Kidney (tissue), 22 donors: ENCODE results near the gene CREBL2. TPM values are rescaled to one million over a fixed set of nuclear protein-coding genes. Genes with fewer than 3 reads are reported as not detected.

Experiments
- DNase-seq, 5 donors: peaks; one replicate each; pipeline ENCODE4 v3.0.0-alpha.2; 2013 to 2020
- FAIRE-seq: peaks from 2 replicates; lab custom pipeline; 2012; peaks lifted over from hg19 to GRCh38; lab: Jason Lieb, UNC
- H3K27ac ChIP-seq, 2 donors: one replicate each; pipeline ENCODE4 v1.7.0; 2013; ENCODE audit warnings: low read depth in 2 of 2, low read length in 2 of 2, inconsistent platforms in 1 of 2
- H3K27me3 ChIP-seq: one replicate; pipeline ENCODE4 v1.7.1; 2013; ENCODE audit warnings: low read length, inconsistent platforms; ENCODE audit not compliant: control insufficient read depth, insufficient read depth
- H3K36me3 ChIP-seq, 3 donors: one replicate each; pipeline versions ENCODE4 v1.7.0 to v1.7.1; 2013; ENCODE audit warnings: low read length in 3 of 3, control low read depth in 1 of 3, inconsistent platforms in 1 of 3; ENCODE audit not compliant: insufficient read depth in 3 of 3, control insufficient read depth in 2 of 3
- H3K4me1 ChIP-seq, 3 donors: one replicate each; pipeline versions ENCODE4 v1.7.0 to v1.7.1; 2013; ENCODE audit warnings: low read length in 3 of 3, inconsistent platforms in 1 of 3, low read depth in 1 of 3; ENCODE audit not compliant: control insufficient read depth in 2 of 3, insufficient read depth in 2 of 3
- H3K4me3 ChIP-seq, 3 donors: one replicate each; pipeline versions ENCODE4 v1.7.0 to v1.8.1; 2013; ENCODE audit warnings: low read length in 3 of 3, control low read depth in 1 of 3, inconsistent platforms in 1 of 3
- H3K9ac ChIP-seq, 3 donors: one replicate each; pipeline versions ENCODE4 v1.7.0 to v1.7.1; 2013; ENCODE audit warnings: low read length in 3 of 3, control low read depth in 1 of 3, inconsistent platforms in 1 of 3
- H3K9me3 ChIP-seq, 3 donors: one replicate each; pipeline versions ENCODE4 v1.7.0 to v1.7.1; 2013; ENCODE audit warnings: low read length in 3 of 3, control low read depth in 1 of 3, inconsistent platforms in 1 of 3; ENCODE audit not compliant: control insufficient read depth in 2 of 3, insufficient read depth in 1 of 3
- intact Hi-C: fragments of 100-400 bp; cut with DNase I; formaldehyde crosslinking; loops from one replicate; pipeline ENCODE4 v1.11.1; 2022
- long read RNA-seq, 10 donors: library from polyadenylated mRNA in 1 of 10; unstranded in 1 of 10; transcript quantifications; one replicate each; pipeline ENCODE4 v2.0.0 and lab custom pipeline, GENCODE V29; 2021 to 2026
- polyA plus RNA-seq: library from polyadenylated mRNA; stranded (reverse); fragments of 350-450 nt; fragmentation: Illumina TruSeq; extraction: RNeasy Lipid Tissue Mini Kit (QIAGEN cat#74804); gene quantifications from one replicate; pipeline ENCODE4 v1.2.3, GENCODE V29; 2014; ENCODE audit warnings: low read depth, low replicate concordance; ENCODE audit not compliant: insufficient read depth
- total RNA-seq: library from RNA; stranded (reverse); fragmentation: NEBNext Ultra II Directional; extraction: Animal tissue kit (Norgen Biotek cat#: 25700); gene quantifications from one replicate; pipeline ENCODE4 v1.2.1, GENCODE V29; 2021
- TF ChIP-seq, protein P1 (sequence below): IDR thresholded peaks from 3 replicates; pipeline ENCODE4 v1.5.1; 2012; ENCODE audit warnings: mild to moderate bottlenecking, moderate library complexity, borderline replicate concordance; ENCODE audit not compliant: insufficient read depth; ENCODE audit errors: extremely low read depth
- donor health status: control.
- donor health status: control.
- donor health status: control.
- donor health status: control.
- donor health status: control.
- donor health status: DM: yes; HTN: yes; CAD: no.
- donor health status: Normal renal cell carcinoma (clear cell type).

CREBL2 gene, protein sequence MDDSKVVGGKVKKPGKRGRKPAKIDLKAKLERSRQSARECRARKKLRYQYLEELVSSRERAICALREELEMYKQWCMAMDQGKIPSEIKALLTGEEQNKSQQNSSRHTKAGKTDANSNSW
- total RNA-seq (38.6 TPM), polyA plus RNA-seq (35.8 TPM)
- long read RNA-seq, donor 1, transcript CREBL2-201 (4 exons, 3,754 nt), result major isoform, 8 of 8 reads
- long read RNA-seq, donor 1, partial matches to known transcripts, result 0 of 8 reads
- long read RNA-seq, donor 1, other reads (novel, unspliced or antisense), result 0 of 8 reads
- long read RNA-seq, donor 2, transcript CREBL2-201 (4 exons, 3,754 nt), result major isoform, 17 of 28 reads
- long read RNA-seq, donor 2, partial matches to known transcripts, result 11 of 28 reads
- long read RNA-seq, donor 2, other reads (novel, unspliced or antisense), result 0 of 28 reads
- long read RNA-seq, donor 3, transcript CREBL2-201 (4 exons, 3,754 nt), result major isoform, 18 of 18 reads
- long read RNA-seq, donor 3, partial matches to known transcripts, result 0 of 18 reads
- long read RNA-seq, donor 3, other reads (novel, unspliced or antisense), result 0 of 18 reads
- long read RNA-seq, donor 4, transcript CREBL2-201 (4 exons, 3,754 nt), result major isoform, 5 of 5 reads
- long read RNA-seq, donor 4, partial matches to known transcripts, result 0 of 5 reads
- long read RNA-seq, donor 4, other reads (novel, unspliced or antisense), result 0 of 5 reads
- long read RNA-seq, donor 5, partial matches to known transcripts, result 0 of 2 reads
- long read RNA-seq, donor 5, other reads (novel, unspliced or antisense), result 0 of 2 reads
- long read RNA-seq, donor 6, transcript CREBL2-201 (4 exons, 3,754 nt), result major isoform, 13 of 35 reads
- long read RNA-seq, donor 6, partial matches to known transcripts, result 22 of 35 reads
- long read RNA-seq, donor 6, other reads (novel, unspliced or antisense), result 0 of 35 reads
- long read RNA-seq, donor 7, transcript CREBL2-201 (4 exons, 3,754 nt), result major isoform, 41 of 56 reads
- long read RNA-seq, donor 7, partial matches to known transcripts, result 5 of 56 reads
- long read RNA-seq, donor 7, other reads (novel, unspliced or antisense), result 10 of 56 reads
- long read RNA-seq, donor 8, transcript CREBL2-201 (4 exons, 3,754 nt), result major isoform, 7 of 7 reads
- long read RNA-seq, donor 8, partial matches to known transcripts, result 0 of 7 reads
- long read RNA-seq, donor 8, other reads (novel, unspliced or antisense), result 0 of 7 reads
- long read RNA-seq, donor 9, transcript CREBL2-201 (4 exons, 3,754 nt), result major isoform, 7 of 7 reads
- long read RNA-seq, donor 9, partial matches to known transcripts, result 0 of 7 reads
- long read RNA-seq, donor 9, other reads (novel, unspliced or antisense), result 0 of 7 reads
- long read RNA-seq, donor 10, transcript CREBL2-201 (4 exons, 3,754 nt), result major isoform, 12 of 12 reads
- long read RNA-seq, donor 10, partial matches to known transcripts, result 0 of 12 reads
- long read RNA-seq, donor 10, other reads (novel, unspliced or antisense), result 0 of 12 reads

DNA sequence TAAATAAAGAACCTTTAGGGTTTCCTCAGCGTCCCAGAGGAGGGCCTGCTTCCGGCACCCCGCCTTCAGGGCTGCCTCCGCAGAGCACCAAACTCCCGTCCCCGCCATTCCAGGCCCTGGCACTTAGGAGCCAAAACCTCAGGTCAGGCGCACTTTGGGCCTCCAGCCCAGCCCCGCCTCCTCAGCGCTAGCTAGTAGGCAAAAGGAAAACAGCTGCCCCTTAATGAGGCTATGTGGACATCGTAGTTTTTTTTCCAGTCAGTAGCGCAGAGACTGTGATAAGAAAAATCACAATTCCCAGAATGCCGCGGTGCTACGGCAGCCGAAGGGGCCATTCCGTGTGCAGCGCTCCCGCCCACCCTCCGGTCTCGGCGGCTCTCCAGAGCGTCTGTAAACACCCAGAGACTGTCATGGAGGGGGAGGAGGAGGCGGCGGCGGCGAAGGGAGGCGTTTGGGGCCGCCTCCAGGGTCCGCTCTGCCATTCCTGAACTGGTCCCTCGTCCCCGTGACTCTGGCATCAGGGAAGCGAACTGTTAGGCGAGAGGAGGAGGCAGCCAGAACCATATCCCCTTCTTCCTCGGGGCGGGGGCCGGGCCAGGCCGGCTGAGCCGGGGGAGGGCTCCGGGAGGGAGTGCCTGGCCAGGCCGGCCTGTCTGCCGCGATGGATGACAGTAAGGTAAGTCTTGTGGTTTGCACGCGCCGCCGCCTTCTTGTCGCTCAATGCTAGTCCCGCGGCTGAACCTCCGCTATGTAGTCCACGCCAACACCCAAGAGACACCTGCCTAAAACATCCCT lies at the start of gene CREBL2:
Gene CREBL2 (plus strand): TSS at position 365 of the 795 bp plus-strand sequence. CDS start 297 bp downstream, at position 662.
- DNase-seq, result peak; percentile 95 to 98 (median 97)
- Histone ChIP-seq H3K4me1 (peaks cover 0 to 7% (median 5%) of the 10 kb centered on the region in 3 donors), H3K27ac (peak within 1 kb of the TSS; percentile 85 to 91), H3K4me3 (peak within 1 kb of the TSS; percentile 54 to 91 (median 90)), H3K27me3 (no peaks in the 10 kb centered on the region), H3K36me3 (no peaks in the 10 kb centered on the region), H3K9ac (peak within 1 kb of the TSS; percentile 63 to 74 (median 74)), H3K9me3 (no peaks in the 10 kb centered on the region)
- TF ChIP-seq, protein P1, sequence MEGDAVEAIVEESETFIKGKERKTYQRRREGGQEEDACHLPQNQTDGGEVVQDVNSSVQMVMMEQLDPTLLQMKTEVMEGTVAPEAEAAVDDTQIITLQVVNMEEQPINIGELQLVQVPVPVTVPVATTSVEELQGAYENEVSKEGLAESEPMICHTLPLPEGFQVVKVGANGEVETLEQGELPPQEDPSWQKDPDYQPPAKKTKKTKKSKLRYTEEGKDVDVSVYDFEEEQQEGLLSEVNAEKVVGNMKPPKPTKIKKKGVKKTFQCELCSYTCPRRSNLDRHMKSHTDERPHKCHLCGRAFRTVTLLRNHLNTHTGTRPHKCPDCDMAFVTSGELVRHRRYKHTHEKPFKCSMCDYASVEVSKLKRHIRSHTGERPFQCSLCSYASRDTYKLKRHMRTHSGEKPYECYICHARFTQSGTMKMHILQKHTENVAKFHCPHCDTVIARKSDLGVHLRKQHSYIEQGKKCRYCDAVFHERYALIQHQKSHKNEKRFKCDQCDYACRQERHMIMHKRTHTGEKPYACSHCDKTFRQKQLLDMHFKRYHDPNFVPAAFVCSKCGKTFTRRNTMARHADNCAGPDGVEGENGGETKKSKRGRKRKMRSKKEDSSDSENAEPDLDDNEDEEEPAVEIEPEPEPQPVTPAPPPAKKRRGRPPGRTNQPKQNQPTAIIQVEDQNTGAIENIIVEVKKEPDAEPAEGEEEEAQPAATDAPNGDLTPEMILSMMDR, result no peak
- FAIRE-seq, result peak; percentile 46
- intact Hi-C loops, result no loop called here

DNA sequence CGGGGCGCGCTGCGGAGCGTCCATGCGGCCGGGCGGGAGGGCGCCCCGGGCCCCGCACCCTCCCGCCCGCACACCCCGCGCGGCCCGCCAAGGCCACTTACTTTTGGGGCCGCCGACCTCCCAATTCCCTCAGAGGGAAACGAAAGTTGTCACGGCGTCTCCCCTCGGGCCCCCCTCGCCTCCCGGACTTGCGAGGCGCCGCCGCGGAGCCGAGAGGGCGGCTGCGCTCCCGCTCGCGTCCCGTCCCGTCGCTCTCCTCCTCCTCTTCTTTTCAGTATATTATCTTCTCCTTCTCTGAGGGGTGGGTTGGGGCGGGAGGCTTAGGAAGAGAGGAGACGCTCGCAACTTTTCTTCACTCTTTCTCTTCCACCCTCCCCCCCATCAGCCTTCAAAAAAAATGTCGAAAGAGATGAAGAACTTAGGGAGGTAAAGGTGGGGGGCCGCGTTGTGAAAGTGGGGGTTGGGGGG lies 49.6 kb upstream of the CREBL2 start:
- Histone ChIP-seq H3K27me3 (no peaks in the 10 kb centered on the region), H3K36me3 (no peaks in the 10 kb centered on the region), H3K9ac (peak overlapping the region in 2 of 3 donors; percentile 58 to 97), H3K9me3 (no peaks in the 10 kb centered on the region), H3K4me3 (peak overlapping the region; percentile 42 to 85 (median 56)), H3K27ac (peak overlapping the region; percentile 95 to 97), H3K4me1 (peaks cover 0 to 21% (median 0%) of the 10 kb centered on the region in 3 donors)
- TF ChIP-seq, protein P1, result no peak
- no peak for FAIRE-seq
- intact Hi-C loops, result loop anchor here (10.0 kb wide), 1 partner anchor 187 kb away; no protein-coding TSS in a partner anchor
- peak in 2 of 5 donors; percentile 45 to 77 for DNase-seq
